HG03039 (cell line): ENCODE measurements around the gene APLP2.

ENCODE experiments used
- ATAC-seq: cut with Tn5 transposase; IDR thresholded peaks from one replicate; pipeline ENCODE4 v1.9.1; 2021; ENCODE audit warnings: mild to moderate bottlenecking, moderate library complexity; ENCODE audit not compliant: unreplicated experiment

APLP2 gene

GRCh38 chr11:130144861-130145281 lies 75.2 kb downstream of the APLP2 start:
- ATAC-seq = no peak

GRCh38 chr11:130145311-130145812 lies 75.7 kb downstream of the APLP2 start:
- ATAC-seq = no peak

- ATAC-seq = no peak
These were observed 76.5 kb downstream of the APLP2 start for GRCh38 chr11:130145975-130146776.

GRCh38 chr11:130146796-130147195 lies 77.1 kb downstream of the APLP2 start:
- ATAC-seq = no peak

- no peak for ATAC-seq
These were observed 79.2 kb downstream of the APLP2 start for GRCh38 chr11:130148796-130149326.

GRCh38 chr11:130150790-130151189 lies 81.1 kb downstream of the APLP2 start:
- no peak for ATAC-seq

GRCh38 chr11:130151196-130151595 lies 81.5 kb downstream of the APLP2 start:
- no peak for ATAC-seq

- ATAC-seq = no peak
These were observed 86.7 kb downstream of the APLP2 start for GRCh38 chr11:130156108-130157022.

GRCh38 chr11:130157101-130157500 lies 87.4 kb downstream of the APLP2 start:
- ATAC-seq = no peak

GRCh38 chr11:130157840-130158239 lies 88.1 kb downstream of the APLP2 start:
- ATAC-seq = no peak

GRCh38 chr11:130159139-130159538 lies 89.4 kb downstream of the APLP2 start:
- ATAC-seq = no peak

GRCh38 chr11:130159657-130160497 lies 90.2 kb downstream of the APLP2 start, which contains the start of gene ST14:
ST14 (plus strand) TSS chr11:130159782; CDS start chr11:130159980, 198 bp downstream.
- ATAC-seq = no peak

- ATAC-seq = no peak
These were observed 90.9 kb downstream of the APLP2 start for GRCh38 chr11:130160498-130161155.

- ATAC-seq = no peak
These were observed 91.9 kb downstream of the APLP2 start for GRCh38 chr11:130161441-130162145.

GRCh38 chr11:130162733-130163132 lies 93.0 kb downstream of the APLP2 start:
- no peak for ATAC-seq

- no peak for ATAC-seq
These were observed 93.9 kb downstream of the APLP2 start for GRCh38 chr11:130163346-130164220.

GRCh38 chr11:130164221-130164570 lies 94.5 kb downstream of the APLP2 start:
- no peak for ATAC-seq
